ENCODE measurements around the gene CTSO.

DNA sequence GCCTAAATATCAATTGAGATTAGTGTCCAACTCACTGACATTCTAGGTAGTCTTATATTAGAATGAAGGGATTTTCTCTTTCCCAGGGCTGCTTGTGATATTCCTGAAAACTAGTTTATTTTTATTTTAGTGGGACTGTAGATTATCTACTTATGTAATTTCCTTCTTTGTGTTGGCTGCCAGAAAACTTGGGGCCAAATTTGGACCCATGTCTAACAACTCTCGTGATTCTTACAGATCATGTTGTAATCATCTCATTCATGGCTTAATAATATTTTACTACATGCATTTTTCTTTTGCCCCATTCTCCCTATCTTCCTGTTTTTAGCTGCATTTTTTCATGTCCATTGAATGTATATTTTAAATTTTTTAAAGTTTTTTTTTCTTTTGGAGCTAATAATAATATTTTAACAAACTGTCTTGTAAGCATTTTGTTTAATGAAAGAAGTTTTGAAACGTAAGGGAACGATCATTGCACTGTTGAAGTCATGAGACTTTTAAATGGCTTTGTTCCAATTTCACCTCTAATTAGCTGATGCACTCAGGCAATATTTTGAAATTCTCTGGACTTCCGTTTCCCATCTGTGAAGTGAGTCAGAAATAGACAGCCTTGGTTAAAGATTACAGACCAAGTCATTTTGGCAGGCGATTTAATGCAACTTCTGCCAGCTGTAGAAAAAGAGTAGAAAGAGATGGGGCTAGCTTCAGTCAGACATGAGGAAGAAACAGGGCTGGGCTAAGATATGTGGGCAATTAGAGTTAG is 64.5 kb downstream of the CTSO start:
- TF ChIP-seq, protein P1, sequence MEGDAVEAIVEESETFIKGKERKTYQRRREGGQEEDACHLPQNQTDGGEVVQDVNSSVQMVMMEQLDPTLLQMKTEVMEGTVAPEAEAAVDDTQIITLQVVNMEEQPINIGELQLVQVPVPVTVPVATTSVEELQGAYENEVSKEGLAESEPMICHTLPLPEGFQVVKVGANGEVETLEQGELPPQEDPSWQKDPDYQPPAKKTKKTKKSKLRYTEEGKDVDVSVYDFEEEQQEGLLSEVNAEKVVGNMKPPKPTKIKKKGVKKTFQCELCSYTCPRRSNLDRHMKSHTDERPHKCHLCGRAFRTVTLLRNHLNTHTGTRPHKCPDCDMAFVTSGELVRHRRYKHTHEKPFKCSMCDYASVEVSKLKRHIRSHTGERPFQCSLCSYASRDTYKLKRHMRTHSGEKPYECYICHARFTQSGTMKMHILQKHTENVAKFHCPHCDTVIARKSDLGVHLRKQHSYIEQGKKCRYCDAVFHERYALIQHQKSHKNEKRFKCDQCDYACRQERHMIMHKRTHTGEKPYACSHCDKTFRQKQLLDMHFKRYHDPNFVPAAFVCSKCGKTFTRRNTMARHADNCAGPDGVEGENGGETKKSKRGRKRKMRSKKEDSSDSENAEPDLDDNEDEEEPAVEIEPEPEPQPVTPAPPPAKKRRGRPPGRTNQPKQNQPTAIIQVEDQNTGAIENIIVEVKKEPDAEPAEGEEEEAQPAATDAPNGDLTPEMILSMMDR (IDR thresholded peaks at IDR 0.05) = no peak
- TF ChIP-seq POLR2A (IDR thresholded peaks at IDR 0.05) = no peak

All from stomach (tissue), 4 donors.